HG02763 (cell line): ENCODE results near the gene MYMX.

Experiments
- ATAC-seq: cut with Tn5 transposase; IDR thresholded peaks from one replicate; pipeline ENCODE4 v1.9.1; 2021; ENCODE audit warnings: mild to moderate bottlenecking, moderate library complexity; ENCODE audit not compliant: unreplicated experiment

The MYMX gene

GRCh38 chr6:44262467-44263353, 46.0 kb downstream of the MYMX start:
- no peak for ATAC-seq

- no peak for ATAC-seq
Observed at GRCh38 chr6:44263354-44264100, 46.8 kb downstream of the MYMX start.

GRCh38 chr6:44264154-44265006, 47.7 kb downstream of the MYMX start:
- no peak for ATAC-seq

- peak; percentile 42 for ATAC-seq
Observed at GRCh38 chr6:44265007-44265721, 48.4 kb downstream of the MYMX start, which contains the start of gene NFKBIE. NFKBIE (minus strand) TSS chr6:44265551; CDS start chr6:44265346, 205 bp downstream.

- ATAC-seq, result no peak
Observed at GRCh38 chr6:44265722-44266233, 49.1 kb downstream of the MYMX start.

GRCh38 chr6:44266347-44266746, 49.6 kb downstream of the MYMX start:
- no peak for ATAC-seq

- no peak for ATAC-seq
Observed at GRCh38 chr6:44267252-44267651, 50.5 kb downstream of the MYMX start.
